ENCODE data around the gene AKNAD1.

DNA sequence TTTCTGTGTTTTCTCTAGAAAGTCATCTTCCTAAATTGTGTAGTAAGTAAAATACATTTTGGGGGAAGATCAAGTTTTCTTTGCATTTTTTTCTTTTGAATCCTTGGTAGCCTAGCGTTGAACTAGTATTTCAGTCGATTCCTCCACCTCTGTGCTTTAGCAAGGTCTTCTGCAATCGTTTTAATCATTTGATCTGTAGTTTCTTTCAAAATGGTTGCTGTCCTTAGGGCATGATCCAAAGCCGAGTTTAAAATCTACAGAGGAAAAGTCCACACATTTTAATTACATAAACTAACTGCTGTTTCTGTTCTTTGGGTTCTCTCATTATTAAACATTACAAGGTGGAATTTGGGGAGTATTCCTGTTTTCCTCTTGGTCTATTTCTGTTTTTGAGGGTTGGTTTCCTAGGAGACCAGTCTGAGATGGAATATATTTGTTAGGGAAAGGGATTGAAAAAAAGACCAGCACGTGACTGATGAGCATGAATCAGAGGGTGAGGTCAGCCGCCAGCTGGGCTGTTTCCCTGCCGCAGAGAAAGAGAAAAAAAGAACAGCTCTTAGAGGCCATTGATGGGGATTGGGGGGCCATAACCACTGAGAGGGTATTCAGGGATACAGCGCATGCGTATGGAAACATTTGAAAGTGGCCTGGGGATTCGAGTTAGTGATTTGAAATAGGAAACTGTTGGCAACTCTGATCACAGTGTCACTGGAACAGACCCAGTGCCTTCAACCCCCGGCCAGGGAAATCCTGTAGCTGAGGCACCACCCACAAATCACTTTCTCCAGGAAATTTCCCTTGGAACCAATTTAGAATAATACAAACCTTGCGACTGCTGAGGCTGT is 40.6 kb downstream of the AKNAD1 start:
- TF ChIP-seq POLR2A (IDR thresholded peaks at IDR 0.05; ENCODE audit: low read depth, low read length) (no peak), TAF1 (IDR thresholded peaks at IDR 0.05; ENCODE audit: borderline replicate concordance, low read depth, low read length) (no peak), POLR2AphosphoS5 (IDR thresholded peaks at IDR 0.05; ENCODE audit: low read depth, low read length) (no peak)

All from GM12892 (cell line).